HepG2 (cell line): ENCODE measurements around the gene KIAA1755. TPM values are rescaled to one million over a fixed set of nuclear protein-coding genes. Genes with fewer than 3 reads are reported as not detected.

Source experiments
- ATAC-seq: fragments of 200-7000 bp; cut with Tn5 transposase; 3 replicates; pipeline ENCODE4 v1.9.1; 2020; ENCODE audit warnings: mild to moderate bottlenecking, moderate library complexity
- BruUV-seq: library from RNA; stranded (reverse); fragments of 400-500 nt; replicated peaks from 2 replicates; lab custom pipeline; 2021; lab: Mats Ljungman, UMichigan
- CTCF ChIA-PET: fragments of 300-600 bp; formaldehyde crosslinking; extraction: SDS; loops from one replicate; lab custom pipeline; 2021; ENCODE audit warnings: low total read pairs, inconsistent platforms, low intra/inter-chr PET ratio; lab: Yijun Ruan, JAX
- POLR2A ChIA-PET: fragments of 350-600 bp; sonication (Branson Sonifier 250); formaldehyde crosslinking; loops from one replicate; lab custom pipeline; 2020; ENCODE audit warnings: antibody characterized with exemption, inconsistent platforms; lab: Yijun Ruan, JAX
- DNase-seq: peaks from one replicate; pipeline ENCODE4 v3.0.0-alpha.2; 2015; ENCODE audit warnings: low spot score
- FAIRE-seq: peaks from 3 replicates; lab custom pipeline; 2011; peaks lifted over from hg19 to GRCh38; lab: Jason Lieb, UNC
- H2AFZ ChIP-seq: one replicate; pipeline ENCODE4 v1.6.1; 2011; ENCODE audit warnings: low read length, inconsistent platforms
- H3K27ac ChIP-seq: fragments of 300-600 bp; 3 replicates; pipeline ENCODE4 v1.8.0; 2011; ENCODE audit warnings: mixed run types, mild to moderate bottlenecking, mixed read lengths, low read length, inconsistent platforms; ENCODE audit not compliant: insufficient read depth; ENCODE audit errors: extremely low read length
- H3K27me3 ChIP-seq, 2 experiments: fragments of 200-600 bp in 1 of 2; 2 replicates in 1 of 2; 3 replicates in 1 of 2; pipeline versions ENCODE4 v1.6.0 to v1.8.0; 2011; ENCODE audit warnings: low read length in 2 of 2, mild to moderate bottlenecking in 2 of 2, moderate library complexity in 2 of 2, inconsistent platforms in 1 of 2; ENCODE audit not compliant: insufficient read depth in 2 of 2, control insufficient read depth in 1 of 2
- H3K36me3 ChIP-seq, 2 experiments: fragments of 200-600 bp in 1 of 2; replicated peaks in 1 of 2; 2 replicates in 1 of 2; 3 replicates in 1 of 2; pipeline versions ENCODE4 v1.5.1 to v1.8.0; 2011; ENCODE audit warnings: low read length in 2 of 2, inconsistent platforms in 1 of 2; ENCODE audit not compliant: insufficient read depth in 2 of 2, control insufficient read depth in 1 of 2
- H3K4me1 ChIP-seq: 2 replicates; pipeline ENCODE4 v1.5.1; 2012; ENCODE audit warnings: low read length, inconsistent platforms; ENCODE audit not compliant: insufficient read depth
- H3K4me2 ChIP-seq: 2 replicates; pipeline ENCODE4 v1.6.0; 2011; ENCODE audit warnings: low read depth, low read length, inconsistent platforms
- H3K4me3 ChIP-seq, 3 experiments: fragments of 200-600 bp in 1 of 3; sonication (generic), shearing (Covaris generic) in 1 of 3; replicated peaks in 1 of 3; 2 replicates each; pipeline ENCODE4 v1.5.1; 2011 to 2016; ENCODE audit warnings: low read length in 3 of 3, inconsistent platforms in 2 of 3, low read depth in 2 of 3, mild to moderate bottlenecking in 2 of 3, control low read depth in 1 of 3, mixed read lengths in 1 of 3; ENCODE audit not compliant: insufficient read depth in 1 of 3
- H3K79me2 ChIP-seq: one replicate; pipeline ENCODE4 v1.6.1; 2011; ENCODE audit warnings: low read length, inconsistent platforms; ENCODE audit not compliant: insufficient read depth
- H3K9ac ChIP-seq: 2 replicates; pipeline ENCODE4 v1.6.0; 2011; ENCODE audit warnings: mild to moderate bottlenecking, low read depth, low read length, inconsistent platforms; ENCODE audit not compliant: insufficient read depth
- H3K9me3 ChIP-seq: 2 replicates; pipeline ENCODE4 v1.5.1; 2012; ENCODE audit warnings: mild to moderate bottlenecking, low read length
- H4K20me1 ChIP-seq: 2 replicates; pipeline ENCODE4 v1.6.0; 2011; ENCODE audit warnings: inconsistent platforms, mild to moderate bottlenecking, low read length, moderate library complexity; ENCODE audit not compliant: insufficient read depth
- CEBPB ChIP-seq: IDR thresholded peaks from 2 replicates; pipeline ENCODE4 v1.6.1; 2011; ENCODE audit warnings: low read depth, low read length, improper control_type of control experiment, borderline replicate concordance
- ESRRA ChIP-seq: sonication (generic); formaldehyde crosslinking; IDR thresholded peaks from 2 replicates; pipeline ENCODE4 v1.5.1; 2020; ENCODE audit warnings: mild to moderate bottlenecking, low read depth, missing genetic modification reagents
- HES4 ChIP-seq: sonication (generic); formaldehyde crosslinking; IDR thresholded peaks from 2 replicates; pipeline ENCODE4 v1.9.0; 2021; ENCODE audit warnings: mild to moderate bottlenecking, missing genetic modification reagents, borderline replicate concordance
- IRX3 ChIP-seq: sonication (generic); formaldehyde crosslinking; IDR thresholded peaks from 2 replicates; pipeline ENCODE4 v1.8.1; 2023; ENCODE audit warnings: mild to moderate bottlenecking, low read depth, missing genetic modification reagents, borderline replicate concordance
- RNF2 ChIP-seq: fragments of 450-650 bp; conservative IDR thresholded peaks from 2 replicates; pipeline ENCODE4 v1.6.1; 2016; ENCODE audit warnings: low read depth
- SP1 ChIP-seq, 2 experiments: fragments of 450-650 bp in 1 of 2; sonication (generic) in 1 of 2; formaldehyde crosslinking in 1 of 2; IDR thresholded peaks; 2 replicates each; pipeline versions ENCODE4 v1.4.0 to v1.6.1; 2016 to 2020; ENCODE audit warnings: missing genetic modification reagents in 1 of 2
- TP53 ChIP-seq: sonication (generic); formaldehyde crosslinking; conservative IDR thresholded peaks from 2 replicates; pipeline ENCODE4 v1.4.0; 2020; ENCODE audit warnings: missing genetic modification reagents
- ZMYM3 ChIP-seq: sonication (generic); formaldehyde crosslinking; IDR thresholded peaks from 2 replicates; pipeline ENCODE4 v1.5.1; 2020; ENCODE audit warnings: mild to moderate bottlenecking, missing genetic modification reagents
- ZNF629 ChIP-seq: sonication (generic); formaldehyde crosslinking; conservative IDR thresholded peaks from 2 replicates; pipeline ENCODE4 v1.5.0; 2020; ENCODE audit warnings: missing genetic modification reagents
- WGBS: methylation state at CpG from one replicate; pipeline ENCODE4 v1.1.6; 2017; ENCODE audit warnings: low lambda C conversion rate; 5-methylcytosine and 5-hydroxymethylcytosine counted together
- in situ Hi-C: cut with HindIII; loops from 2 replicates; pipeline ENCODE4 v1.10.0; 2017; ENCODE audit warnings: low pct_unique_long_range_greater_than_20kb; ENCODE audit not compliant: extremely low pct_ligation_motif_present
- intact Hi-C: fragments of 100-400 bp; cut with micrococcal nuclease; formaldehyde crosslinking; loops from one replicate; pipeline ENCODE4 v1.10.0; 2022; ENCODE audit not compliant: unreplicated experiment
- polyA plus RNA-seq, 8 experiments: library from polyadenylated mRNA; depleted of rRNA in 3 of 8; stranded (reverse) in 7 of 8; unstranded in 1 of 8; fragments of >200 nt; fragmentation: Illumina TruSeq in 4 of 8; extraction: Trizol in 4 of 8; gene quantifications; 2 replicates each; pipeline versions ENCODE4 v1.2.1 to v1.2.3, GENCODE V29; 2011 to 2016; ENCODE audit warnings: low read depth in 4 of 8, missing spikeins in 1 of 8, mixed read lengths in 1 of 8; ENCODE audit not compliant: insufficient read depth in 1 of 8
- total RNA-seq, 5 experiments: library from RNA; depleted of rRNA; stranded (reverse); fragments of >200 nt; fragmentation: Illumina TruSeq; extraction: Trizol; gene quantifications; 2 replicates each; pipeline ENCODE4 v1.2.3, GENCODE V29; 2016; ENCODE audit warnings: low read depth in 1 of 5
- TF ChIP-seq, protein P1 (sequence below): sonication (generic); formaldehyde crosslinking; IDR thresholded peaks from 2 replicates; pipeline ENCODE4 v1.8.1; 2023; ENCODE audit warnings: mild to moderate bottlenecking, moderate library complexity, missing genetic modification reagents

The KIAA1755 gene
- total and polyA plus RNA-seq, 2 of the 13 experiments (the other 11 are each of a cell fraction or from before 2014, with no cell fraction given) = 0.04 TPM; not detected in 1

GRCh38 chr20:38298768-38299288, 38.3 kb upstream of the KIAA1755 start:
- intact Hi-C loops (no loop called here), in situ Hi-C loops (no loop called here)
- Histone ChIP-seq H3K9me3 (no peaks in the 10 kb centered on the region), H4K20me1 (no peaks in the 10 kb centered on the region), H2AFZ (no peak overlapping the region), H3K4me3 (peak overlapping the region in 1 of 3 experiments; percentile 14; a peak in 1 of 6 replicates), H3K27ac (no peak overlapping the region), H3K36me3 (no peaks in the 10 kb centered on the region), H3K9ac (no peak overlapping the region), H3K4me2 (peak overlapping the region; percentile 30), H3K27me3 (peaks cover 2 to 36% of the 10 kb centered on the region in 2 experiments; a peak in 4 of 5 replicates), H3K4me1 (peaks cover 6% of the 10 kb centered on the region; the same call in 1 of the 2 replicates), H3K79me2 (no peaks in the 10 kb centered on the region)
- FAIRE-seq = no peak
- CTCF ChIA-PET = no interaction called here
- no peak for DNase-seq
- POLR2A ChIA-PET = no interaction called here
- 17% methylated on average over 13 of the region's 13 CpGs for WGBS
- ATAC-seq = peak; percentile 47
- TF ChIP-seq, protein P1, sequence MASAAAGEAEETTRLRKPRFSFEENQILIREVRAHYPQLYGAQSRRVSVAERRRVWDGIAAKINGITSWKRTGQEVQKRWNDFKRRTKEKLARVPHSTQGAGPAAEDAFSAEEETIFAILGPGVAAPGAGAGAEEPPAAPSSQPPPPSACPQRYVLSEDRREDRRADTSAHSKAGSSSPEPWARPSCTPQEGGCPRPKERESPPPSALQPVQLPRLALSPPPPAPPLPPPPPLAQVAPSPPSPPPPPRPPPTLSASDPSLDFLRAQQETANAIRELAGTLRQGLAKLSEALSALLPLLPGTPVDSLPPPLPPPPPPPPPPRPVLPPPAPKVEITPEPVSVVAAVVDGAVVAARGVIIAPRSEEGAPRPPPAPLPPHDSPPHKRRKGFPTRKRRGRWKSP (CRISPR knock-in tag) = no peak
- TF ChIP-seq CEBPB = 0 out of 2 replicates have a peak, but pooled peaks have one; percentile 11
- no peak for TF ChIP-seq IRX3 (CRISPR knock-in tag)
- TF ChIP-seq HES4 (CRISPR knock-in tag) = 0 out of 2 replicates have a peak, but pooled peaks have one; percentile 29
- BruUV-seq = no TSS peak

- Histone ChIP-seq H3K36me3 (no peaks in the 10 kb centered on the region), H3K9me3 (no peaks in the 10 kb centered on the region), H3K4me2 (peak overlapping the region; percentile 30; the same call in 1 of the 2 replicates), H3K27me3 (peaks cover 2 to 35% of the 10 kb centered on the region in 2 experiments; a peak in 4 of 5 replicates), H3K4me1 (peaks cover 6% of the 10 kb centered on the region; the same call in 1 of the 2 replicates), H2AFZ (no peak overlapping the region), H3K9ac (no peak overlapping the region), H3K79me2 (no peaks in the 10 kb centered on the region), H4K20me1 (no peaks in the 10 kb centered on the region), H3K27ac (no peak overlapping the region), H3K4me3 (no peak overlapping the region)
- ATAC-seq (no peak), DNase-seq (no peak), FAIRE-seq (no peak)
- intact Hi-C loops = no loop called here
- TF ChIP-seq ESRRA (CRISPR knock-in tag) (no peak), ZNF629 (CRISPR knock-in tag) (peak; percentile 91), TP53 (CRISPR knock-in tag) (no peak), ZMYM3 (CRISPR knock-in tag) (peak; percentile 47; the same call in 1 of the 2 replicates), SP1 (IDR thresholded peaks at IDR 0.05) (no peak), SP1 (CRISPR knock-in tag; IDR thresholded peaks at IDR 0.05) (no peak), RNF2 (no peak)
- WGBS = 42% methylated on average over 7 of the region's 7 CpGs
- ChIA-PET POLR2A (no interaction called here), CTCF (no interaction called here)
- no TSS peak for BruUV-seq
- in situ Hi-C loops = no loop called here
Observed at GRCh38 chr20:38297916-38298674, 37.6 kb upstream of the KIAA1755 start.
